Measurements from ENCODE around the gene LGI1.
"Not testable (repeated sequence)": the region's sequence is repeated elsewhere in the genome, so short reads cannot be mapped to it uniquely, and the experiment has no call there.

The LGI1 gene

DNA sequence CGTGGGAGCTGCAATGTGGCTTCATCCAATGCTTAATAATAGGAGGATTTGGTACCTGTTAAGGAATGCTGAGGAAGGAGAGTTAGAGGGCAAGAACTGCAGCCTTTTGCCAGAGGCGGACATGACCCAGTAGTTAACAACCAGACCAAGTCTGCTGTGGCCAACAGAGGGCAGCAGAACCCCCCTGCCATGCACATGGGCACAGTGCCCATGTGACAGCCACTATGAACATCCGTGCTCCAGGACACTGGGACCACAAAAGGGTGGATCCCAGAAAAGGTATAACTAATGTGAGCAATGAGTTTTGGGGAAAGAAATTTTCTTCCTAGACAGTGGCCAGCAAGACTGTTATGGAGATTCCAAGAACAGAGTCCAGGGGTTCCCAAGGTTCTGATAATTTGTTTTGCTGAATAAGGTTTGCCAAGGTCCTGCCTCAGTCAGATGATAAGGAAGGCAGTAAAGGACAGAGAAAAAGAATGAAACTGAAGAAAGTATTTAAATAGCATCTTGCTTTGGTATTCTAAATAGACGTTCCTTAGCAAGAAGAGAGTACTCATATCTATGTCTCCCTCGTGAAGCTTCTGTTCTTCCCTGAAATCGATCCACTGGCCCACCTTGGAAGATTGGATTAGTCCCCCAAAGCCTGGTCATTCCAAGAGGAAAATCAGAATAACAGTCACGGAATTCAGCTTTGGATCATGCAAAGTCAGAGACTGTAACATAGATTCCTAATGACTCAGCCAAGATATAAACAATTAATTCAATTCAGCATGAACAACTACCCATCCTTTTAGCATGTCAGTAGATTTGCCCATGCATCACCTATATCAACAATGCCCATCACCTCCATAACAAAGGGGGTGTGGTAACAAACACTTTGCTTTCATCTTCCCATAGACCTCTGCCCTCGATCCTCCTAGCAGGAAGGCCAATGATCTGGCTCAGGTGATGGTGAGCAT lies 56.0 kb downstream of the LGI1 start:
- DNase-seq = peak; percentile 71

DNA sequence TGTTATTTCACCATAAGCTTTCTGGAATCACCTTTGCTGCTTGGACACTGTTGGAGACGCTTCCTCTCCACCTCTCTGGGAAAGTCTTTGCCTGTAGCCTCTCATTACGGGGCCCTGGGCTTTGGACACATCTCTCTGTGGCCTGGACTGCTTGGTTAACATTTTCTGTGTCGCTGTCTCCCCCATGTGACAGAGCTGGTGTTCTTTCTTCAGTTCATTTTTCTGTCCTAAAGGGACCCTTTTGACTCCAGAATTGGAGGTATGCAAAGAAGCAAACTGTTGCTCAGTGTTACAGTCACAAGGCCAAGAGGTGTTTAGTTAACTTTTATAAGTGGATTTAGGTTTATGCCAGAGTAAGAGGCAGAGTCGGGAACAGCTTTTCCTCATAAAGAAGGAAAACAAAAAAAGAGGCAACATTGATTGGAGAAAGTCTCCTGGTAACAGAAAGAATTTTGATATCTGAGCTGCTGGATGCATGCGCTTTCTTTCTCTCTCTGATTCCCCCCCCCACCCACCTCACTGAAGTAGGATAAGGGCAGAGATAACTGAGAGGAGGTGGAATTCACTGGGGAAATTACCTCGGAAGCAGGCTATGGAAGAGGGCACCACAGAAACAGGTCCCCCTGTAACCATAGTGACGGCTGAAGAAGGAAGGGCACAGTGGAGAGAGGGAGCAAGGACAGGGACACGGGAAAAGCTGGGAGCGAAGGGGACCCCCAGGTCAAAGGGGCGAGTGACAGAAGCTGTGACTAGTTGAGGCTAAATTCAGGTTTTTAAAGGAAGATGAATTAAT lies 57.8 kb downstream of the LGI1 start:
- no peak for DNase-seq

GRCh38 chr10:93816123-93816747 lies 58.5 kb downstream of the LGI1 start:
- DNase-seq = no peak

DNA sequence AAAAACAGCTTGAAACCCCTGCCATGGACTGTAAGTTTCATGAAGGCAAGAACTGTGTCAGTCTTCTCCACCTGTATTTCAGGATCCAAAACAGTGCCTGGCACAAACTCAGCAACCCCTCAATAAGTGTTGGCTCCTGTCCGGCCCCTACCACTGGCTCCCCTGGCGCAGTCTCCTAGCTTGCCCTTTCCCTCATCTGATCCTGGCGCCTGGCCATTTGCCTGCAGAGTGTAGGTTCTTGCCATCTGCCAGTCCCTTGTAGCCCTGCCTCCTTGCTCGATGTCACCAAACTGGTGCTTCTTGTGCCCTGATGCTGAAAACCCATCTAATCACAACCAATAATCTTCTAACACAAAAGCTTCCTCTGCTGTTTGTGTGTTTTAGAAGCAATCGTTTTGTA lies 60.4 kb downstream of the LGI1 start:
- no peak for DNase-seq

- DNase-seq = no peak
Observed at GRCh38 chr10:93819520-93819919, 61.8 kb downstream of the LGI1 start.

GRCh38 chr10:93820434-93820833 lies 62.7 kb downstream of the LGI1 start:
- DNase-seq = no peak

GRCh38 chr10:93821051-93821772 lies 63.5 kb downstream of the LGI1 start:
- no peak for DNase-seq

GRCh38 chr10:93826355-93826754 lies 68.6 kb downstream of the LGI1 start:
- no peak for DNase-seq

DNA sequence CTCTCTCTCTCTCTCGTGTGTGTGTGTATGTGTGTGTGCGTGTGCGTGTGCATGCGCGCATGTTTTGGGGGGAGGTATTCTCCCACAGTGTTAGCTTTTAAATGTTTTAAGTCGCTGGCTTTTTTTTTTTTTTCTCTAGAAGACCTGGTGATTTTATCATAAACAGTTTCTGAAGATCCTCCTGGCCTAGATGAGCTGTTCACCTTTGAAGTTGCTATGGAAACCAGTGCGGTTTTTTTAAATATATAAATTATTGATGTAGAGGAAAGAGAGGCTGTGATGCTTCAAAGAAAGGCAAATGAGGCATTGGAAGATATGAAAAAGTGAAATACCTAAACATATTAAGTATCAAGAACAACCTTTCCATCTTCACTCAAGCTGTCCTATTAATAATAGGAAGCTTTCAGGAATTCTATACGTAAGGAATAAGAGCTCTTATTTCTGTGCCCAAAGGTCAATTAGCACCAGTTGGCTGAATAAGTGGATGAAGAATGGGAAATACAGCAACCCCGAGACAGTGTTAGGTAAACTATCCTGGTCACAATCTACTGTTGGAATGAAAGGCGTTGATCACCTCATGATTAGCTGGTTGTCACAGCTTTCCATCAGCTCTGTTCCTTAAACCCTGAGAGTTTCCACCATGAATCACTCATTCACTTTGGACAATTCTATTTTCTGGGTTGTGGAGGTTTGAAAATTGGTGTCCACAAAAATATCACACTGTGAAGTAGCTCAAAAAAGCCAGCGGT lies 69.5 kb downstream of the LGI1 start:
- no peak for DNase-seq

GRCh38 chr10:93831065-93831464 lies 73.3 kb downstream of the LGI1 start:
- not testable (repeated sequence) for DNase-seq

GRCh38 chr10:93835770-93836169 lies 78.0 kb downstream of the LGI1 start:
- DNase-seq = no peak

GRCh38 chr10:93837822-93838221 lies 80.1 kb downstream of the LGI1 start:
- no peak for DNase-seq

DNA sequence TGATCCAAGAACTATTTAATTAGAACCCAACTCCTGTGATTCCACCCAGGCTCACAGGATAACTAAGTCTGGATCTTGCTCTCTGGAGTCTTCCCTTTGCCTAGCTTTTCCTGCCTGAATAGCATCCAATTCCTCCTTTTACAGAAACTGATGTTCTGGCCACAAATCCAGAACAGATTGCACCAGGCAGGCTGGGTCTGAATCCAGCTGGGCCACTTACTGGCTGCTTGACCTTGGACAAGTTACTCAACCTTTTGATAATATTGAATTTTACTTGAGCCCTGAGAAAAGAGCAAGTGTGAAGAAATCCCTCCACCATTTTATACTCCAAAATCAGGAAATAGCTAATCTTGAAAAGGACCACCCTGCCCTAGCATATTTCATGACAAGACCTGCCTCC lies 80.5 kb downstream of the LGI1 start:
- DNase-seq = no peak

DNA sequence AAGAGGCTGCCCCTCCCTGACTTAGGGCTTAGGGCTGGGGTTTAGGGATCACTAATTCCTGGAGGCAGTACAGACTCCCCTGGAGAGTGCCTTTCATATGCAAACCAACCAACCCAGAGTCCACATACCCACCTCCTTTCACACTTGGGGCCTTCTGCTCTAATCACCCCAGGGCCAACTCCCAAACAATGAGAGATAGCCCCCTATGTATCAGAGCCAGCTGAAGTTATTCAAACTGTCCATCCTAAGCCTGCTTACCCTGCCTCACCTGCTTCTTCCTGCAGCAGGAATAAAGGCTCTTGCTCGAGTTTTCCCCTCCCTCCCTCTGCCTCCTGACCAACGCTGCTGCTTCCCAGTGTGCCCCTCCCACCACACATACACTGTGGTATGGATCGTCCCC lies 84.2 kb downstream of the LGI1 start:
- no peak for DNase-seq

- DNase-seq = no peak
Observed at GRCh38 chr10:93844979-93845626, 87.4 kb downstream of the LGI1 start.

All from activated effector memory CD4-positive, alpha-beta T cell treated with anti-CD3 and anti-CD28 coated beads, Interleukin-2, amount 50 U/mL, for 16 hours (primary cell).